Measurements from ENCODE around the gene PRKAA2. TPM values are rescaled to one million over a fixed set of nuclear protein-coding genes. Genes with fewer than 3 reads are reported as not detected.

PRKAA2 gene
- total and polyA plus RNA-seq, 9 donors: 0.81 to 5.4 (median 3.5) TPM

DNA sequence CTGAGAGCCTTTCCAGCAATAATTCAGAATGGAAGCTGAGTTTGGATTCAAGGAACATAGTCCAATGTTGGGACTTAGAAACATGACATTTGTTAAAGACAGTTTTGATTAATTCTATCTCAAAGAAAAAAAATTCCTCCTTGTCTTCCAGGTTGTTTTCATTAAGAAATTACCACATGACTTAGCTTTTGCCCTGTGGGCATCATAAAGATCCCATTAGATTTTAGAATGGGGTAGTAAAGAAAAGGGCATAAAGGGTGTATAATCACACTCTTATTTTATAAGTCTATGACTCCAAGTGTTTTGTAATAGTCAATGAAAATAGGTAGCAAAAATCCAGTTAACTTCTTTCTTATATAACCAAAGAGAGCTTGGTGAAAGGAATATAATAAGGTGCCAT lies 14.3 kb upstream of the PRKAA2 start:
- Histone ChIP-seq H3K4me1 (ENCODE audit: insufficient read depth) (no peaks in the 10 kb centered on the region), H3K36me3 (no peaks in the 10 kb centered on the region), H3K4me3 (no peak overlapping the region), H3K27me3 (no peaks in the 10 kb centered on the region), H3K27ac (no peak overlapping the region), H3K9me3 (no peaks in the 10 kb centered on the region)
- TF ChIP-seq CTCF (IDR thresholded peaks at IDR 0.05): no peak
- TF ChIP-seq POLR2A (IDR thresholded peaks at IDR 0.05): no peak
- TF ChIP-seq EP300 (IDR thresholded peaks at IDR 0.05): no peak
- intact Hi-C loops (cut with DNase I): no loop called here
- no peak for DNase-seq

DNA sequence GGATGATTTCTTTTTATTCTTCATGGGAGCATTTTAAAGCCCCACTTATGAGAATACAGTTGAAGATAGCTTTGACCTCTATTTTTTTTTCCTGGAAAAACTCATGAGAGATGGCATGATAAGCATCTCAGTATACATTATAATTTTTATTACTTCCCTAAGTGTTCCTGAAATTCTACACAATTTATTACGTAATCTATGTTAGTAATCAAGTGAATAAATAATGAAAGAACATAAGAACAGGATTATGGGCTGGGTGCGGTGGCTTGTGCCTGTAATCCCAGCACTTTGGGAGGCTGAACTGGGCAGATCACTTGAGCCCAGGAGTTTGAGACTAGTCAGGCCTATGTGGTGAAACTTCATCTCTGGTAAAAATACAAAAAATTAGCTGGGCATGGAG lies 13.2 kb upstream of the PRKAA2 start:
- intact Hi-C loops (cut with DNase I): no loop called here
- Histone ChIP-seq H3K36me3 (no peaks in the 10 kb centered on the region), H3K4me1 (ENCODE audit: insufficient read depth) (no peaks in the 10 kb centered on the region), H3K27me3 (no peaks in the 10 kb centered on the region), H3K9me3 (no peaks in the 10 kb centered on the region), H3K4me3 (no peak overlapping the region), H3K27ac (no peak overlapping the region)
- no peak for TF ChIP-seq CTCF (IDR thresholded peaks at IDR 0.05)
- no peak for TF ChIP-seq EP300 (IDR thresholded peaks at IDR 0.05)
- TF ChIP-seq POLR2A (IDR thresholded peaks at IDR 0.05): no peak
- 93 to 98% (median 95%) methylated on average over 2 of the region's 2 CpGs for WGBS, 3 donors
- no peak for DNase-seq

DNA sequence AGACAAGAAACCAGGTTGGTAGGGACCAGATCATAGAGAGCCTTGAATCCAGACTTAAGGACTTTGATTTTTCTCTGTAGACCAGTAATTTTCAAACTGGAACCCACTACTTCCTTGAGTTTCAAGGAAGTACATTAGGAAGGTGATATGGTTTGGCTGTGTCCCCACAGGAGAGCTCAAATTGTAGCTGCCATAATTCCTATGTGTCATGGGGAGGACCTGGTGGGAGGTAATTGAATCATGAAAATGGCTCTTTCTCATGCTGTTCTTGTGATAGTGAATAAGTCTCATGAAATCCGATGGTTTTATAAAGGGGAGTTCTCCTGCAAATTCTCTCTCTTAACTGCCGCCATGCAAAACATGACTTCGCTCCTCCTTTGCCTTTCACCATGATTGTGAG lies 10.1 kb upstream of the PRKAA2 start:
- Histone ChIP-seq H3K4me3 (no peak overlapping the region), H3K27me3 (no peaks in the 10 kb centered on the region), H3K4me1 (ENCODE audit: insufficient read depth) (no peaks in the 10 kb centered on the region), H3K9me3 (no peaks in the 10 kb centered on the region), H3K27ac (no peak overlapping the region), H3K36me3 (no peaks in the 10 kb centered on the region)
- TF ChIP-seq POLR2A (IDR thresholded peaks at IDR 0.05) (no peak), CTCF (IDR thresholded peaks at IDR 0.05) (no peak)
- intact Hi-C loops (cut with DNase I): no loop called here
- no peak for DNase-seq
- 92 to 96% (median 93%) methylated on average over 3 of the region's 3 CpGs for WGBS, 3 donors

DNA sequence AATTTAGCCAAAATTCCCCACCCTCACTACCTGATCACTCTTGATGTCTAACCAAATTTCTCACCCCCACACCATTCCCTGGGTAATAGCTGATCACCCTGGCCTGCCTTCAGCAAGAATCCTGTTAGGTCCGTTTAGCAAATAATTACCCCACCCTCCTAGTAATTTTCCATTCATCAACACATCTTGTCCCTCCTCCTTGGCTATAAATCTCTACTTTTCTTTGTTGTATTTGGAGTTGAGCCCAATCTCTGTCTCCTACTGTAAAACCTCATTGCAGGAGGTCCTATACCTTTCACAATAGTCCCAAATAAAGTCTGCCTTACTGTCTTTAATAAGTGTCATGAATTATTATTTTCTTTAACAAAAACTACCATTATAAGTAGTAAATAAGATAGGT lies 6.9 kb upstream of the PRKAA2 start:
- Histone ChIP-seq H3K27me3 (no peaks in the 10 kb centered on the region), H3K4me3 (no peak overlapping the region), H3K27ac (no peak overlapping the region), H3K9me3 (no peaks in the 10 kb centered on the region), H3K4me1 (ENCODE audit: insufficient read depth) (no peaks in the 10 kb centered on the region), H3K36me3 (no peaks in the 10 kb centered on the region)
- 21 to 24% (median 23%) methylated on average over 1 of the region's 1 CpG for WGBS, 3 donors
- DNase-seq: no peak
- TF ChIP-seq EP300 (IDR thresholded peaks at IDR 0.05): no peak
- intact Hi-C loops (cut with DNase I): no loop called here

GRCh38 chr1:56639211-56639610 lies 5.9 kb upstream of the PRKAA2 start:
- no peak for TF ChIP-seq EP300 (IDR thresholded peaks at IDR 0.05)
- no peak for TF ChIP-seq POLR2A (IDR thresholded peaks at IDR 0.05)
- TF ChIP-seq CTCF (IDR thresholded peaks at IDR 0.05): no peak
- Histone ChIP-seq H3K9me3 (no peaks in the 10 kb centered on the region), H3K36me3 (no peaks in the 10 kb centered on the region), H3K4me3 (no peak overlapping the region), H3K27ac (no peak overlapping the region), H3K27me3 (no peaks in the 10 kb centered on the region), H3K4me1 (ENCODE audit: insufficient read depth) (no peaks in the 10 kb centered on the region)
- no peak for DNase-seq
- intact Hi-C loops (cut with DNase I): no loop called here
- WGBS, 3 donors: 19 to 24% (median 21%) methylated on average over 2 of the region's 2 CpGs

Measured in ovary (tissue), 9 donors.